ENCODE results near the gene OR2M2. TPM values are rescaled to one million over a fixed set of nuclear protein-coding genes. Genes with fewer than 3 reads are reported as not detected.

The OR2M2 gene
- total RNA-seq, 4 donors from 2014 or later, result not detected

DNA sequence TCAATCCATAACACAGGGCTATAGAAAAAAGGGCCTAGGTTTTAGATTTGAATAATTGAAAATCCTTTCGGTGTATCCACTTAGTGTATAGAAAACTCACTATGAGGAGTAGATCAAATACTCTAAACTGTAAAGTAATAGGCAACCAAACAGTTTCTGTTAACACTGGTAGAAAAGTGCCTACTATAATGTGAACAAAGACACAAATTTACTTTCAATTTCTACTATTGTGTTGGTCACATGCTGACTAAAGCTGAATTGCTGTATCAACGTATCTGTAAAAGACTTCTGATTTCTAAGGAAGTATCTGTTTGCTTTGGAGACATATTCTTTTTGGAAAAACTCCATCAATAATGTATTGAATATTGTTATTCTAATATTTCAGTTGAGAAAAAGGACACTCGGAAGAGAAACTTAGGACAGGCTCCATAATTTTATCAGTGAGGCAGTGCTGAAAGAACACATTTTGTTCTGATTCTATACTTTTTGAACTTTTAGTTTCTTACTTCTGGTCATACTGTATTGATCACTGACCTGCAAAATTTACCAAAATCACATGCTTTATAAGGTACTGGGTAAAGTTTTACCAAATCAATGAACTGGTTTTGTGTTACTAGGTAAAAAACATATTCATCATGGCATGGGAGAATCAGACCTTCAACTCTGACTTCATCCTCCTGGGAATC, 30.0 kb upstream of the OR2M2 start, which contains the start of gene OR2M5:
TSS of gene OR2M5 (plus strand) at position 636 of the 686 bp plus-strand sequence. CDS start at position 636, 0 bp downstream.
- H3K4me3 ChIP-seq, result no peak within 1 kb of the TSS
- TF ChIP-seq POLR2A (IDR thresholded peaks at IDR 0.05), result no peak
- TF ChIP-seq, protein P1, sequence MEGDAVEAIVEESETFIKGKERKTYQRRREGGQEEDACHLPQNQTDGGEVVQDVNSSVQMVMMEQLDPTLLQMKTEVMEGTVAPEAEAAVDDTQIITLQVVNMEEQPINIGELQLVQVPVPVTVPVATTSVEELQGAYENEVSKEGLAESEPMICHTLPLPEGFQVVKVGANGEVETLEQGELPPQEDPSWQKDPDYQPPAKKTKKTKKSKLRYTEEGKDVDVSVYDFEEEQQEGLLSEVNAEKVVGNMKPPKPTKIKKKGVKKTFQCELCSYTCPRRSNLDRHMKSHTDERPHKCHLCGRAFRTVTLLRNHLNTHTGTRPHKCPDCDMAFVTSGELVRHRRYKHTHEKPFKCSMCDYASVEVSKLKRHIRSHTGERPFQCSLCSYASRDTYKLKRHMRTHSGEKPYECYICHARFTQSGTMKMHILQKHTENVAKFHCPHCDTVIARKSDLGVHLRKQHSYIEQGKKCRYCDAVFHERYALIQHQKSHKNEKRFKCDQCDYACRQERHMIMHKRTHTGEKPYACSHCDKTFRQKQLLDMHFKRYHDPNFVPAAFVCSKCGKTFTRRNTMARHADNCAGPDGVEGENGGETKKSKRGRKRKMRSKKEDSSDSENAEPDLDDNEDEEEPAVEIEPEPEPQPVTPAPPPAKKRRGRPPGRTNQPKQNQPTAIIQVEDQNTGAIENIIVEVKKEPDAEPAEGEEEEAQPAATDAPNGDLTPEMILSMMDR (IDR thresholded peaks at IDR 0.05), result no peak
- H3K27me3 ChIP-seq, result no peaks in the 10 kb centered on the region
- DNase-seq, result no peak
- H3K9me3 ChIP-seq, result no peaks in the 10 kb centered on the region
- H3K27ac ChIP-seq, result no peak within 1 kb of the TSS
- no peaks in the 10 kb centered on the region for H3K4me1 ChIP-seq
- no peaks in the 10 kb centered on the region for H3K36me3 ChIP-seq

DNA sequence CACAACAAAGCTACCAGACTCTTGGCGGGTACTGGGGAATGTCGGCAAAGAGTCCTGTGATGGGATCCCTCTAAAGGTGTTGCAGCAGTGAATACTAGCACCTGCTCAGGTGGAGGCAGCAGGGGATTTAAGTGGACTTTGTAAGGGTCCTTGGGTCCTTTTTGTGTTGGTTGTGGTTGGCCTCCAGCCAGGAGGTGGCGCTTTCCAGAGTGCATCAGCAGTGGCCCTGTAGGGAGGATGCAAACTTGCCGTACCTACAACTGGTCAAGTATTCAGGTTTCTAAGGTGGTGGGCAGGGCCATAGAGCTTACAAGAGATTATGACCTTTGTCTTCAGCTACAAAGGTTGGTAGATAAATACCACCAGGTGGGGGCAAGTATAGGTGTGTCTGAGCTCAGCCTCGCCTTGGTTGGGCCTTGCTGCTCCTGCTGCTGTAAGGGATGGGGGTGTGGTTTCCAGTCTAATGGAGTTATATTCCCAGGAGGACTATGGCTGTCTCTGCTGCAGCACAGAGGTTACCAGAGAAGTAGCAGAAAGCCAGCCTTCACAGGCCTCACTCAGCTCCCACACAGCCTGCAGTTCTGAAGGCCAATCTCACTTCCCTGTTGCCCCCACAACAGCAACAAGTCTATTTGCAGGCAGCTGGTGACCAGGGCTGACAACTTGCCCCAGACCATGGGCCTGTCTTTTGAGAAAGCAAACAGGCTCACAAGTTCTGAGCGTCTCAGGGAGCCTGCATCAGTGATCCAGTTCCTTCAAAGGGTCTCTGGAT, 22.4 kb upstream of the OR2M2 start:
- no peaks in the 10 kb centered on the region for H3K4me1 ChIP-seq
- no peak for DNase-seq
- no peak overlapping the region for H3K4me3 ChIP-seq
- no peak overlapping the region for H3K27ac ChIP-seq
- no peak for TF ChIP-seq POLR2A (IDR thresholded peaks at IDR 0.05)
- TF ChIP-seq, protein P1 (IDR thresholded peaks at IDR 0.05), result no peak
- H3K9me3 ChIP-seq, result no peaks in the 10 kb centered on the region
- H3K27me3 ChIP-seq, result no peaks in the 10 kb centered on the region
- H3K36me3 ChIP-seq, result no peaks in the 10 kb centered on the region

DNA sequence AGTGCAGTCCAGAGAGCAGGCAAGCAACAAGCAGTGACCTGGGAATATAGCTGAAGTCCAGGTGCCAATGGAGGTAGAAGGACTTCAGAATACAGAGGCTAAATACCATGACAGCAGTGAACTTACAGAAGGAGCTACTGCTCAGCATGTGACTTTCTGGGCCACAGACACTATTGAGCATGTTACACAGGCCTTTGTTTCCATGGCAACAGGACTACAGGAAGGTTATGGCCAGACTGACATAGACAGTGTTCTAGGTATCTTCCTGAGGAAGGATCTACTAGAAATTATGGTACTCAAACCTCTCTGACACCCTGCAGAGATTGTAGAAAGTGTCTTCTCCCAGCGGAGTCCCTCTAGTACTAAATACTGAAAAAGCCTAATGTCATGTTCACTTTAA, 18.7 kb upstream of the OR2M2 start:
- no peak overlapping the region for H3K4me3 ChIP-seq
- H3K36me3 ChIP-seq, result no peaks in the 10 kb centered on the region
- no peak for DNase-seq
- H3K4me1 ChIP-seq, result no peaks in the 10 kb centered on the region
- no peaks in the 10 kb centered on the region for H3K27me3 ChIP-seq
- H3K27ac ChIP-seq, result no peak overlapping the region
- TF ChIP-seq POLR2A (IDR thresholded peaks at IDR 0.05), result no peak
- TF ChIP-seq, protein P1 (IDR thresholded peaks at IDR 0.05), result no peak
- no peaks in the 10 kb centered on the region for H3K9me3 ChIP-seq

DNA sequence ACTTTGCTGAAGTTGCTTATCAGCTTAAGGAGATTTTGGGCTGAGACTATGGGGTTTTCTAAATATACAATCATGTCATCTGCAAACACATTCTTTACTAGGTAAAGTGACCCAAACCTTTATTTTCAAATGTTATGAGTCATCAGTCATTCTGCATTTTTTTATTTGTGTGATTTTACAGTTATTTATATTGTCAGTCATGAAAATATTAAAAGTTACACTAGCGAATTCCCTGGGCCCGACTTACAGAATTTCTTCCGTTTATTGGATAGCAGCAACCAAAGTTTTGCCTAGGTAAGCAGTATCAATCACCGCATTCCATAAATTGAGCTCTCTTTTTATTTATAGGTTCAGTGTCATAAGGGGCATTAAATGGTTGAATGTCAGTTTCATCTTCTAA, 15.9 kb upstream of the OR2M2 start:
- Histone ChIP-seq H3K27ac (no peak overlapping the region), H3K4me3 (no peak overlapping the region), H3K4me1 (no peaks in the 10 kb centered on the region), H3K9me3 (no peaks in the 10 kb centered on the region), H3K27me3 (no peaks in the 10 kb centered on the region), H3K36me3 (no peaks in the 10 kb centered on the region)
- DNase-seq, result no peak
- TF ChIP-seq, protein P1 (IDR thresholded peaks at IDR 0.05), result no peak
- TF ChIP-seq POLR2A (IDR thresholded peaks at IDR 0.05), result no peak

DNA sequence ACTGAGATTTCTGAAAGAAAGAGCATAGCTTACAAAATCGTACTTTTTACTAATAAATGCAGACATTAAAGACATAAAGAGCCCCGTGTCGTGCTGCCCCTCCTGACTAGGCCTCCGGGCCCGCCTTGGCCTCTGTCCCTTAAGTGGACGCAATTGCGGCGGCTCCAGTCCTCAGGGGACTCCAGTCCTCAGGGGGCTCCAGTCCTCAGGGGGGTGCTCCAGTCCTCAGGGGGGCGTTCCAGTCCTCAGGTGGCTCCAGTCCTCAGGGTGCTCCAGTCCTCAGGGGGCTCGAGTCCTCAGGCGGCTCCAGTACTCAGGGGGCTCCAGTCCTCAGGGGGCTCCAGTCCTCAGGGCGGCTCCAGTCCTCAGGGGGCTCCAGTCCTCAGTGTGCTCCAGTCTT, 10.6 kb upstream of the OR2M2 start:
- H3K27ac ChIP-seq, result no peak overlapping the region
- H3K9me3 ChIP-seq, result no peaks in the 10 kb centered on the region
- no peak overlapping the region for H3K4me3 ChIP-seq
- no peaks in the 10 kb centered on the region for H3K4me1 ChIP-seq
- TF ChIP-seq POLR2A (IDR thresholded peaks at IDR 0.05), result no peak
- TF ChIP-seq, protein P1 (IDR thresholded peaks at IDR 0.05), result no peak
- DNase-seq, result no peak
- no peaks in the 10 kb centered on the region for H3K36me3 ChIP-seq
- no peaks in the 10 kb centered on the region for H3K27me3 ChIP-seq

Measured in Peyer's patch (tissue), 4 donors.